GM19238 (cell line): ENCODE data around the gene LAMA3.

Experiments
- DNase-seq: peaks from one replicate; pipeline ENCODE4 v3.0.0; 2011; ENCODE audit warnings: low spot score; ENCODE audit not compliant: insufficient read length

LAMA3 gene

GRCh38 chr18:23814991-23815614 lies 125.8 kb downstream of the LAMA3 start:
- DNase-seq, result no peak

GRCh38 chr18:23816021-23816420 lies 126.8 kb downstream of the LAMA3 start:
- DNase-seq, result no peak

- no peak for DNase-seq
Observed at GRCh38 chr18:23816740-23817139, 127.5 kb downstream of the LAMA3 start.

- DNase-seq, result no peak
Observed at GRCh38 chr18:23819001-23819400, 129.7 kb downstream of the LAMA3 start.

GRCh38 chr18:23822590-23823385 lies 133.5 kb downstream of the LAMA3 start:
- no peak for DNase-seq

- DNase-seq, result no peak
Observed at GRCh38 chr18:23824240-23824639, 135.0 kb downstream of the LAMA3 start.

- DNase-seq, result no peak
Observed at GRCh38 chr18:23824669-23825068, 135.4 kb downstream of the LAMA3 start.

- no peak for DNase-seq
Observed at GRCh38 chr18:23825496-23825895, 136.2 kb downstream of the LAMA3 start.

- DNase-seq, result no peak
Observed at GRCh38 chr18:23825978-23826405, 136.7 kb downstream of the LAMA3 start.

- no peak for DNase-seq
Observed at GRCh38 chr18:23826850-23827620, 137.8 kb downstream of the LAMA3 start.

GRCh38 chr18:23827681-23828080 lies 138.4 kb downstream of the LAMA3 start:
- no peak for DNase-seq

- no peak for DNase-seq
Observed at GRCh38 chr18:23828426-23828825, 139.2 kb downstream of the LAMA3 start.

- DNase-seq, result no peak
Observed at GRCh38 chr18:23832911-23833310, 143.7 kb downstream of the LAMA3 start.

- DNase-seq, result no peak
Observed at GRCh38 chr18:23833714-23834113, 144.5 kb downstream of the LAMA3 start.

GRCh38 chr18:23835091-23835490 lies 145.8 kb downstream of the LAMA3 start:
- DNase-seq, result no peak

GRCh38 chr18:23835506-23835905 lies 146.3 kb downstream of the LAMA3 start:
- no peak for DNase-seq

GRCh38 chr18:23837591-23837990 lies 148.3 kb downstream of the LAMA3 start:
- no peak for DNase-seq

GRCh38 chr18:23838233-23838632 lies 149.0 kb downstream of the LAMA3 start:
- DNase-seq, result no peak

- no peak for DNase-seq
Observed at GRCh38 chr18:23838801-23839366, 149.6 kb downstream of the LAMA3 start.

GRCh38 chr18:23842305-23842704 lies 153.1 kb downstream of the LAMA3 start:
- DNase-seq, result no peak

- no peak for DNase-seq
Observed at GRCh38 chr18:23844991-23845680, 155.9 kb downstream of the LAMA3 start.
